DMS79 treated with DMSO at 0.1 percent for 48 hours (cell line): Measurements from ENCODE around the gene TMC6.

Experiments used
- DNase-seq: peaks from one replicate; lab custom pipeline; 2025; lab: John Stamatoyannopoulos, UW

Gene TMC6

GRCh38 chr17:78128551-78129350, at the start of gene TMC6:
Gene TMC6 (minus strand): TSS chr17:78128755. CDS start chr17:78126832, 1,923 bp downstream.
- peak; percentile 31 for DNase-seq

GRCh38 chr17:78176548-78177025, 48.0 kb upstream of the TMC6 start:
- no peak for DNase-seq

GRCh38 chr17:78175643-78175981, 47.1 kb upstream of the TMC6 start:
- no peak for DNase-seq

GRCh38 chr17:78174870-78175642, 46.5 kb upstream of the TMC6 start:
- DNase-seq: no peak

- no peak for DNase-seq
Measured at GRCh38 chr17:78174346-78174869, 45.9 kb upstream of the TMC6 start.

GRCh38 chr17:78173097-78173715, 44.7 kb upstream of the TMC6 start:
- no peak for DNase-seq

- no peak for DNase-seq
Measured at GRCh38 chr17:78172249-78173051, 43.9 kb upstream of the TMC6 start.

GRCh38 chr17:78171591-78172248, 43.2 kb upstream of the TMC6 start:
- peak; percentile 32 for DNase-seq

GRCh38 chr17:78170692-78171590, 42.4 kb upstream of the TMC6 start:
- DNase-seq: no peak

GRCh38 chr17:78168903-78169793, 40.6 kb upstream of the TMC6 start:
- no peak for DNase-seq

GRCh38 chr17:78168242-78168902, 39.8 kb upstream of the TMC6 start, which contains the start of gene SYNGR2:
Gene SYNGR2 (plus strand): TSS chr17:78168581. CDS start chr17:78168617, 36 bp downstream.
- peak; percentile 47 for DNase-seq

GRCh38 chr17:78166416-78166815, 37.9 kb upstream of the TMC6 start:
- DNase-seq: peak; percentile 2

- no peak for DNase-seq
Measured at GRCh38 chr17:78164748-78165607, 36.4 kb upstream of the TMC6 start.

GRCh38 chr17:78163881-78164747, 35.6 kb upstream of the TMC6 start:
- DNase-seq: no peak

GRCh38 chr17:78159575-78160158, 31.1 kb upstream of the TMC6 start:
- no peak for DNase-seq
